ENCODE measurements around the gene TPCN1.

GRCh38 chr12:113211160-113211559 is 10.1 kb upstream of the TPCN1 start:
- TF ChIP-seq ZBTB33 (IDR thresholded peaks at IDR 0.05; ENCODE audit: extremely low read depth, insufficient replicate concordance, low read length) (no peak), ELF1 (IDR thresholded peaks at IDR 0.05; ENCODE audit: borderline replicate concordance, low read depth) (no peak), RAD21 (IDR thresholded peaks at IDR 0.05; ENCODE audit: low read depth) (no peak), EZH2 (IDR thresholded peaks at IDR 0.05) (no peak), CTCF (IDR thresholded peaks at IDR 0.05 in 2 of 3, conservative IDR thresholded peaks at IDR 0.05 in 1 of 3; ENCODE audit: borderline replicate concordance in 1 of 3, insufficient read depth in 1 of 3, low read depth in 2 of 3, low read length in 2 of 3) (no peak), POLR2A (IDR thresholded peaks at IDR 0.05; ENCODE audit: borderline replicate concordance, extremely low read depth, insufficient read depth, insufficient read length) (no peak), SRF (IDR thresholded peaks at IDR 0.05; ENCODE audit: low read depth) (no peak), SIN3A (IDR thresholded peaks at IDR 0.05; ENCODE audit: low read depth) (no peak), POLR2AphosphoS5 (IDR thresholded peaks at IDR 0.05; ENCODE audit: low read depth, low read length) (no peak), REST (IDR thresholded peaks at IDR 0.05; ENCODE audit: low read depth) (no peak)

Data from HCT116 (cell line).